HG02840 (cell line): Measurements from ENCODE around the gene PLEKHG5.

ENCODE experiments used
- ATAC-seq: cut with Tn5 transposase; IDR thresholded peaks from one replicate; pipeline ENCODE4 v1.9.1; 2021; ENCODE audit warnings: mild to moderate bottlenecking, moderate library complexity, moderate number of reproducible peaks; ENCODE audit not compliant: unreplicated experiment, low FRiP score

The PLEKHG5 gene, protein sequence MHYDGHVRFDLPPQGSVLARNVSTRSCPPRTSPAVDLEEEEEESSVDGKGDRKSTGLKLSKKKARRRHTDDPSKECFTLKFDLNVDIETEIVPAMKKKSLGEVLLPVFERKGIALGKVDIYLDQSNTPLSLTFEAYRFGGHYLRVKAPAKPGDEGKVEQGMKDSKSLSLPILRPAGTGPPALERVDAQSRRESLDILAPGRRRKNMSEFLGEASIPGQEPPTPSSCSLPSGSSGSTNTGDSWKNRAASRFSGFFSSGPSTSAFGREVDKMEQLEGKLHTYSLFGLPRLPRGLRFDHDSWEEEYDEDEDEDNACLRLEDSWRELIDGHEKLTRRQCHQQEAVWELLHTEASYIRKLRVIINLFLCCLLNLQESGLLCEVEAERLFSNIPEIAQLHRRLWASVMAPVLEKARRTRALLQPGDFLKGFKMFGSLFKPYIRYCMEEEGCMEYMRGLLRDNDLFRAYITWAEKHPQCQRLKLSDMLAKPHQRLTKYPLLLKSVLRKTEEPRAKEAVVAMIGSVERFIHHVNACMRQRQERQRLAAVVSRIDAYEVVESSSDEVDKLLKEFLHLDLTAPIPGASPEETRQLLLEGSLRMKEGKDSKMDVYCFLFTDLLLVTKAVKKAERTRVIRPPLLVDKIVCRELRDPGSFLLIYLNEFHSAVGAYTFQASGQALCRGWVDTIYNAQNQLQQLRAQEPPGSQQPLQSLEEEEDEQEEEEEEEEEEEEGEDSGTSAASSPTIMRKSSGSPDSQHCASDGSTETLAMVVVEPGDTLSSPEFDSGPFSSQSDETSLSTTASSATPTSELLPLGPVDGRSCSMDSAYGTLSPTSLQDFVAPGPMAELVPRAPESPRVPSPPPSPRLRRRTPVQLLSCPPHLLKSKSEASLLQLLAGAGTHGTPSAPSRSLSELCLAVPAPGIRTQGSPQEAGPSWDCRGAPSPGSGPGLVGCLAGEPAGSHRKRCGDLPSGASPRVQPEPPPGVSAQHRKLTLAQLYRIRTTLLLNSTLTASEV

DNA sequence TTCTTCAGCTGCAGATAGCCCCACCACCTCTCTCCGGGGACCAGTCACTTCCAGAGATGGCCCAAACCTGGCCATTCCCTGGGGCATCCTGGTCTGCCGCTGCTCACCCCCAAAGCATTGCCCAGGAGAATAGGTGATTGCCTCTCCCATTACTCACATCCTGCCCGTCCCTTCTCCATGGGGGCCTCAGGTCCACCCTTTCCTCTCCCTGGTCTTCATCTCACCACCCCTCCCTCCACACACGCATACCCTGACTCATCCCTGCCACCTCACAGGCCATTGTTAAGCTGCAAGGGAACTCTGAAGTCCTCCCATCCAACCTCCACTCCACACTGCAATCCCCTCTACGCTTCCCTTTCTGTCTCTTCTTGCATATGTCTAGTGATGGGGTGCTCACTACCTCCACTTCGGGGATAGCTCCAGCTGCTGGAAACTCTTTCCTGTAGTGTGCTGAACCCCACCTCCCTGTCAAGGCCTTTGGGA, at the start of gene PLEKHG5:
PLEKHG5 (minus strand) TSS at position 188 of the 483 bp plus-strand sequence. CDS start 14,096 bp downstream, outside the sequence.
- no peak for ATAC-seq

DNA sequence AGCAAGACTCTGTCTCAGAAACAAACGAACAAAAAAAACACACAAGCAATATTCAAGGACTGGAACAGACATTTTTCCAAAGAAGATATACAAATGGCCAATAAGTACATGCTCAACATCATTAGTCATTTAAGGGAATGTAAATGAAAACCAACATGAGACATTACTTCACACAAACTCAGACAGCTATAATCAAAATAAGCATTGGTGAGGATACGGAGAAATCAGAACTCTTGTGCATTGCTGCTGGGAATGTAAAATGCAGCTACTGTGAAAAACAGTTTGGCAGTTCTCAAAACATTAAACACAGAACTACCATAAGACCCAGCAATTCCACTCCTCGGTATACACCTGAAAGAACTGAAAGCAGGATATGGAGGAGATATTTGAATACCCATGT, 47.5 kb upstream of the PLEKHG5 start:
- ATAC-seq = no peak

DNA sequence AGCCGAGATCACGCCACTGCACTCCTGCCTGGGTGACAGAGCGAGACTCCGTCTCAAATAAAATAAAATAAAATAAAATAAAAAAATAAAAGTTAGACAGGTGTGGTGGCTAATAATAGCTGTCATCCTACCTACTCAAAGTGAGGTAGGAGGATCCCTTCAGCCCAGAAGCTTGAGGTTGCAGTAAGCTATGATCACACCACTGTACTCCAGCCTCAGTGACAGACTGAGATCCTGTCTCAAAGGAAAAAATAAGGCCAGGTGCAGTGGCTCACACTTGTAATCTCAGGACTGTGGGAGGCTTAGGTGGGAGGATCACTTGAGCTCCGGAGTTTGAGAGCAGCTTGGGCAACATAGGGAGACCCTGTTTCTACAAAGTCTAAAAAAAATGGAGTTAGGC, 44.8 kb upstream of the PLEKHG5 start:
- no peak for ATAC-seq

DNA sequence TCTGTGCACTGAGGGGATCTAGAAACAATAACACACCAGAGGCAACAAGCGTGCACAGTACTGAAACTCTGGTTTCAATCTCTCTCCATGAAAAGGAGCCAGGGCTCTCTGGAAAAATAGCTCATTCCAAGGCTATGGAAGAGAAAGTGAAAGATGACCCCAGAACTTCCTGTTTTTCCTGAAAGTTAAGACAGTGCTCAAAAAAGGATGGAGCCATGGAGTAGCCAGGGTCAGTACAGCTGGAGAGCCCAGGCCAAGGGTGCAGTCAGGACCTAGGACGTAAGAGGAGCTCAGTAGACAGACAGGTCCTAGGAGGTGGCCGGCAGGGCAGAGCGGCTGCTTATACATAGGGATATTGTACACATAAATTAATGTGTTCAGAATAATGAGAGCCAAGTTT, 43.7 kb upstream of the PLEKHG5 start:
- no peak for ATAC-seq

DNA sequence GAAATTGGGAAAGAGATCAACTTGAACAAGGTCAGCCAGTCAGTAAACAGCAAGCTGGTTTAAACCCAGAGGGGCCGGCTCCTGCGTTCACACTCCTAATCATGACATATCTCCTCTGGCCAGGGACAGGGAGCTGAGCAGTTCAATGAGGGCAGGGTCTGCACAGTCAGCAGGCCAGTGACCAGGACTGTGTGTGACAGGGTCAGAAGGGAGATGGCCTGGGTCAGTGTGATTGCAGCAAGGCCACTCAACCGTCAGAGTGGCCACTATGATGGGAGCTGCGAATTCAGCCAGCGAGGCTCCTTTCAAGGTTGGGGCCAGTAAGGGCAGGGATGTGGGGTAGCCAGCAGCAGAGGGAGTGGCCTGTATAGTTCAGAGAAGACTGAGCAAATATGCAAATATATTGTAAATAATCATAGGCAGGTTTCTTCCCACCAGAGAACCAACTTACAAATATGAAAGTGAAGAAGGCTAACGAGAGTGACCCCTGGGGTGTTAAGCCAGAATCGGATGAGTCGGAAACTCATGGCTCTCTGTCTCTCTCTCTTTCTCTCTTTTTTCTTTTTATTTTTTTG, 42.9 kb upstream of the PLEKHG5 start:
- ATAC-seq = no peak

DNA sequence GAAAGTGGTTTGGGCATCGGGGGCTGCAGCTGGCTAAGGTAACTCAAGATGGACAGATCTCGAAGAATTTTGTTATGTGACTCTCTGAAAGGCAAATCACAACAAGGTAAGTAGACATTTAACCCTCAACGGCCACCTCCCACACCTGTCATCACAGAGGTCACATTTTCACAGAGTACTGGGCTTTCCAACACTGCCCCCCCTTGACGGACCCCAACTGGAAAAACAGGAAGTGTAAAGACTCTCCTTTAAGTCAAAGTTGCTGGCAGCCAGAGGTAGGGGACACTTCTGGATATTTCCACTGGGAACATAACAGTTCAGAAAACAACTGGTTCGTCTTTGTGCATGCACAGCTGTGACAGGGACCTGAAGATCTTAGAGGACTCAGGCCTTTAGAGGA, 40.5 kb upstream of the PLEKHG5 start:
- ATAC-seq = no peak

DNA sequence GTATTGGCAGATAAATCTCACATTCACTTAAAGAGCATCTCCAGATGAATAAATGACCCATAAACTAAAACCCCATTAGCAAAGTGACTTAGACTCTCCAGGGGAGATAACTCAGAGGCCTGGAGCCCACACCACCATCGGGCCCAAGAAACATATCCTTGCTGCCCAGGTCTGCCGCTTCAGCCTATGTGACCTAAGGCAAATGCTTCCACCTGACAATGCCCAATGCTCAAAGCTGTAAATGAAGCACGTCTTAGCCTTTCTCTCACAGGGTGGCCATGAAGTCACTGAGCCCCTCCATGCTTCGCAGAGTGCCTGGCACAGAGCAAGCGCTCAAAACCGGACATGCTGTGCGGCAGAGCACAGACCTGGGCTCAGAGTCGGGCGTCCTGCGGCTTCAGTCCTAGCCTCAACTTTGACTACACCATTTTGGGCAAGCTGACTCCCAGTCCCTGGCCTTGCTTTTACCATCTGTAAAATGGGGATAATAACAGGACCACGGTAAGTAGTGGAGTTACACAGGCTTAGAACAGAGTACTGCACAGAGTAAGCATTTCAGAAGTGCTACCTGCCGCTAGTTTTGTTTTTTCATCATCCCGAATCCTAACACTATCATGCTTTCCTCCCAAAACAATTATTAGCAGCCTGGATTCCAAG, 39.2 kb upstream of the PLEKHG5 start:
- no peak for ATAC-seq

DNA sequence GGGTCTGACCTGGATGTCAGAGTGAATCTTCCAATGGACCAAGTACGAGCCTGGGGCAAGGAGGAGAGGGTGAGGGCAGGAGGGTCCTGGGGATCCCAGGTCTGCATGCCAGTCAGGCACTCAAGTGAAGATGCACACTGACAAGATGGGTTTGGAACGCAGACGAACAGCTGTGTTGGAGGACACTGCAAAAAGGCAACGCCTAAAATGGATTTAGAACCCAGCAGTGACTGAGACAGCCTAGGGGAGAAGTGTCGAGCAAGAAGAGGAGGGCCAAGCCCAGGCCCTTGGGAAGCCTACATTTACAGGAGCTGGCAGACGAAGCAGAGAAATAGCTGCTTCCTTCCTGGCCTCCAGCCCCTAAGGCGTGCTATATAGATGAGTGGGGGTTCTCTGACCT, 37.0 kb upstream of the PLEKHG5 start:
- no peak for ATAC-seq

DNA sequence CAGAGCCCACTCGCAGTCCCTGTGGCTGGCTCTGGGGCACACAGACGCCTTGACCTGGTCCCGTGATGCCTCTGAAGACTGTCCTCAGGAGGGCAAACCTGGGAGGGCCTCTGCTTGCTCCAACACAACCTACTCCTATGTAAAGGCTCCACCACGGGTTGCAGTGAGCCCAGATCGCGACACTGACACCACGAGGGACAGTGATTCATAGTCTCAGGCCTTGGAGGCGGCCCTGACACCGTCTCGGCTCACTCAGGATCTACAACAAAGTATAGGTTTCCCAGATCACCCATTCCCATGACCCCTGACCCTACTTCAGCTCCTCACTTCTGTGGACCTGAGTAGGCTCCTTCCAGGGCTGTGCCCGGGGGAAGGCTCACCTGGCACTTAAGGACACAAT, 34.8 kb upstream of the PLEKHG5 start:
- ATAC-seq = no peak

DNA sequence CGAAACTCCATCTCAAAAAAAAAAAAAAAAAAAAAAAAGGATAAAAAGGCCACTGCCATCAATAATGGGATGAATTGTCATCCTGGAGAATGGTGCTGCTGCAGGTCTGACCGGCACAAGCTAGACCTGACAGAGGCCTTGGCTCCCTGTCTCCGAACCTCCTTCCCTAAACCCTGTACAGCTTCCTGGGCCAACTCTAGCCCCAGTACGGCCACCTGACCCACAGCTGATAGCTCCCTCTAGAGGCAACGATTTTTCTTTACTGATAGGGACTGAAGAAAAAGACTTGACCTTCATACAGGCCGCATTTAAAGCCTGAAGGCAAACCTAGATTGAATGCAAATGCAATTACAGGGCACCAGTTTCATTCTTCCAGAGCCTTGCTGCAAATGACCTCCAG, 32.1 kb upstream of the PLEKHG5 start:
- no peak for ATAC-seq

DNA sequence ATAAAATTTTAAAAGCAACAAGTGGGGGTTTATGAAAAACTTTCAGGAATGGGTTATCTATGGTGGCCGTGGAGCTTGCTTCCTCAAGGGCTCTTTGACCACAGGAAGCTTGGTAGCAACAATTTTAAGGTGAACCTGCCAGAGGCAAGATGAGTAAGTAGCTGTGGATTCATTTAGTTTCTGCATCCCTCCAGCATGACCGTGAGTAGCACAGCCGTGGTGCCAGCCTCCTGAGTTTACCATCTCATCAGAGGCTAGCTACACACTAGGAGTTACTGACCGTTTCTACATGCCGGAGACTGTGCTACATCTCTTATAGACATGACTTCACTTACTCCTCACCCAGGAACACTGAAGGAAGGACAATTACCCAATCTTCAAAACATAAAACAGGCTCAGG, 30.1 kb upstream of the PLEKHG5 start:
- no peak for ATAC-seq

DNA sequence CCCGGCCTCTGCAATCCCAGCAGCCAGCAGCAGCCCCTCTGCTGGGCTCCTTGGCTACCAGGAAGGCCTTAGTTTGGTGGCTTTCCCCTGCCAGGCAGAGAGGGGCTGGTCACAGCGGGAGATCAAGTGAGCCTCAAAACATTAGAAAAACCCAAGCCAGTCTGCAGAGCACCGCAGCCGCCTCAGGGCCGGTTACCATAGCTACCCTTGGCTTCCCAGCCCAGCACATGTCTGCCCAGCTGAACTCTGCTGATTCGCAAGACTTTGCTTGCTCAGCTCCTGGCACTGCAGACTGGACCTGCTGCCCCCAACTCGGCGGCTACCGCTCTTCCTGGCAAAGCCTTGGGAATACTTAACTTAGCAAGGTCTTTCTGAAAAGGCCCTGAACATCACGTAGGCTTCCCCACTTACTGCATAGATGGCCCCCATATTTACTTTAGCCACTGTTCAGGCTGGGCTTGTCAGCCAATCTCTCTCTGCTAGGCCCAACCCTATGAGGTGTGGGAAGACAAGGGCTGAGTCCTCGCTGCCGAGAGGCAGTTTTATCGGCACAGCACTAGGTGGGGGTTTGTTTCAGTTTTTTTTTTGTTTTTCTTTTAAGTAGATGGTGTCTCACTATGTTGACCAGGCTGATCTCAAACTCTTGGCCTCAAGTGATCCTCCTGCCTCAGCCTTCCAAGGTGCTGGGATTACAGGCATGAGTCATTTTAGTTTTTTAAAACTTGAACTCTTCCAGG, 28.6 kb upstream of the PLEKHG5 start:
- no peak for ATAC-seq

DNA sequence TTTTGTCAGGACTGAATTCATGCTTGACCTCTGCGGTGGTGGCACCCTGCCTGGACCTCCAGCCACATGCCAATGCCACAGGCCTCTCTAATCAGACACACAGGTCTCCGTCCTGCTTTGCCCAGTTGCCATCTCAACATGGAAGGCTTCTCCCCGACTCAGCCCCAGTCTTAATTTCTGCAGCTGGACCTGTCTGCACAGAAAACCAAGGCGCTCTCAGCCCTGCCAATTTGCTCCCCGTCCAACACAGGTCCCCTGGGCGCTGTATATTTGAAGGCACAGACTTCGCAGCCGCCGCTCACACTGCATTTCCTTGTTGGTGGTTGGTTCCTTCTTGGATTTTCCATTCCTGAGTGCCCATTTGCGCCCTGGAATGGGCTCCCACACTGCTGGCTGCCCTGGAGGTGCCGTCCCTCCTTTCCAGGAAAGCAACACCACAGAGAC, 28.0 kb upstream of the PLEKHG5 start:
- ATAC-seq = no peak

DNA sequence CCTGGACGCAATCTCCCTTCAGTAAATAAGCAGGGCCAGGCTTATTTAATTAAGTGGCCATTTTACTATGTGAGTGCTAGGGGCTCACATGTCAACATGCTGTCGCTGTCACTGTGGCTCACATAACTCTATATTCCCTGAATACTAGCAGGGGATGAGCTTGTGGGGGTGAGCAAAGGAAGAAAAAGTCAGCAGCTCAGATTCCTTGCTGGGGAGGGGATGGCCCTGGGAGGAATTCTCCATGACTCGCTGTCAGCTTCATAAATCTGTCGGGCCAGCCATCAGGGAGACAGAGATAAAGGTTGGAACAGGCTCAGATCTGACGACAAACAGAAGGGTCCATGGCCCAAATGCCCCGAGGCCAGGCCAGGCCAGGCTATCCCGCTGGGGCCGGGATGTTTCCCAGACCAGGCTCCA, 26.0 kb upstream of the PLEKHG5 start:
- no peak for ATAC-seq

DNA sequence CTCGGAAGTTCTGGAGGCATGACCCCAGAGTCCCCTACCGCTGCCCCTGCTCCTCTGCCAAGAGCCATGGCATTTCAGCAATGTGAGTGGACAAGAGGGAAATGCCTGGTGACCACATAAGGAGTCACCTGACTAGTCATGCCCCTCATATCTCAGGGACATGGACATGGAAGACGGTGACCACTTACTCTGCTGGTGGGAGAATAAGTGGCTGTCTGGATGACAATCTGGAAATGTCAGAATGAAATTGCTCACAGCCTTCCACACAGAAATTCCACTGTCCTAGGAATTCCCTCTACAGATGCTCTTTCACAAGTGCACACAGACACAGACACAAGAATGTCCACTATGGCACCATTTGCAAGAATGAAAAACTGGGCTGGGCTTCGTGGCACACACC, 24.3 kb upstream of the PLEKHG5 start:
- ATAC-seq = no peak

DNA sequence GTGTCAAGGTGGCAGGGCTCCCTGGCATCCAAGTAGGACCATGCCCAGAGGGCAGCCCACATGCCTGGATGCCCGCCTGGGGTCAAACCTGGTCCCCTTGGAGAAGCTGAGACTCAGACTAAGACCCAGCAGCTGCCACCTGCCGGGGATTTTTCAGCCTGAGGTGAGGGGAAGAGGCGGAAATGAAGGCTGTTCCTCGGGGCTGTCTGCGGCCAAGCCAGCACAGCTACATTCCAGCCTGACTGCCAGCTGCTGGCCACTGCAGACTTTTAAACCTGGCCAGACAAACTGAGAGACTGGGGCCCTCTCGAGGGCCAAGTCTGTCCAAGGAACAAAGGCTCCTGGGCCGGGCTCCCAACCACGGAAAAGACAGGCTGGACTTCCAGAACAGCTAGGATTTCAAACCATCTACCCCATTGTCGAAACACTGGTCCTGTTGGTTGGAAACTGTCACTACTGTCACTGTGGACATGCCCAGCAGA, 21.9 kb upstream of the PLEKHG5 start:
- ATAC-seq = no peak

DNA sequence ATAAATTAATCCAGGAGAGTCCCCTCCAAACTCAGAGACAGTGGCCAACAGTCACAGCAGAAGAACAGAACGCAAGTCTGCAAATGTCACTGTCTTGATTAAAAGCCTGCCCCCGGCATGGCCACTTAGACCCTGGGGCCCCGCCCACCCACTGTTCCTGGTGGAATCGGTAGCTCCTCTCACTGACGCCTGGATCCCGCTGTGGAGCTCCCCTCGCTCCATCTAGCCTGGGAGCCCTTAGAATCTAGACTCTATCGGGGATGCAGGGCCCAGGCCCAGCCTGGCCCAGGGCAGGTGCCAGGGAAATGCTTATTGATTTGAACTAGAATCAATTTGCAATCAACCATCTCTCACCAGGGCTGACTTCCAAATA, 21.4 kb upstream of the PLEKHG5 start:
- ATAC-seq = no peak

DNA sequence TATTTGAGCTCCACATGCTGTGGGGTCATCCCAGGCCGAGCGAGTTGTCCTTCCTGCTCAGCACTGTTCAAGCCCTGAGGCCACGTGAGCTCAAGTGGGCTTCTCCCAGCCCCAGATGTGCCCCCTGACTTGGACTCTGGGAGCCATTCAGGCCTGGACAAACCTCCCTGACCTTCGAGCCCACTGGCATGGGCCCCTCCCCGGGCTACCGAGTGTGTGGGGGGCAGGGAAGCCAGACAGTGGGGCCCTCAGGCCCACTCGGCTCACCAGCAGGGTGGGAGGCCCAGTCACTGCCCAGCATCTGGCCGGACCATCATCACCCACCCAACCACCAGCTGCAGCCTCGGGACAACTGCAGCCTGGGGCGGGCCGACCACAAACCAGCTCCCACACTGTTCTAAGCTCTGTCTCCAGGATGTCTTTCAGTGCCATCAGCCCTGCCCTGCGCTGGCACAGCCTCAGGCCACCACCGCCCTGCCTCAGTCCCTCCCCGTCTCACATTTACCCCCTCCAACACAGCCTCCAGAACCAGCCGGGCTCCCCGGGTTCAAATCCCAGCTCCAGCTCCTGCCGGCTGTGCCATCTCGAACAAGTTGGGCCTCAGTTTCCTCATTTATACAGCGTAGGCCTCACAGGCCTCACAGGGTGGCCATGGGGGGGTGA, 20.9 kb upstream of the PLEKHG5 start:
- ATAC-seq = no peak
